Right renal cortex interstitium (tissue), 3 donors: ENCODE measurements around the gene LRP2. TPM values are rescaled to one million over a fixed set of nuclear protein-coding genes. Genes with fewer than 3 reads are reported as not detected.
A peak's percentile ranks its signal among the peaks of the same experiment; 100 is the strongest.
"Not testable (repeated sequence)": the region's sequence is repeated elsewhere in the genome, so short reads cannot be mapped to it uniquely, and the experiment has no call there.

Source experiments
- DNase-seq, 3 donors: peaks; one replicate each; pipeline ENCODE4 v3.0.0-alpha.2; 2013; ENCODE audit warnings: low read depth in 3 of 3, low spot score in 2 of 3
- polyA plus RNA-seq, 3 donors: library from polyadenylated mRNA; unstranded; fragments of 120-200 nt; gene quantifications; one replicate each; pipeline ENCODE4 v1.2.1, GENCODE V29; 2013; ENCODE audit not compliant: insufficient read length in 3 of 3

Gene LRP2
- polyA plus RNA-seq, 3 donors = 123 to 186 (median 162) TPM

- DNase-seq = not testable (repeated sequence)
Measured at GRCh38 chr2:169134272-169134671, 228.1 kb downstream of the LRP2 start.

GRCh38 chr2:169131587-169132512 is 230.5 kb downstream of the LRP2 start:
- no peak for DNase-seq

GRCh38 chr2:169129703-169130243 is 232.6 kb downstream of the LRP2 start:
- DNase-seq = no peak

- no peak for DNase-seq
Measured at GRCh38 chr2:169119851-169120250, 242.5 kb downstream of the LRP2 start.

- DNase-seq = no peak
Measured at GRCh38 chr2:169119123-169119760, 243.1 kb downstream of the LRP2 start.

GRCh38 chr2:169118060-169118459 is 244.3 kb downstream of the LRP2 start:
- no peak for DNase-seq

- DNase-seq = no peak
Measured at GRCh38 chr2:169116993-169117392, 245.3 kb downstream of the LRP2 start.

- DNase-seq = no peak
Measured at GRCh38 chr2:169116327-169116726, 246.0 kb downstream of the LRP2 start.

- no peak for DNase-seq
Measured at GRCh38 chr2:169114056-169114455, 248.3 kb downstream of the LRP2 start.

GRCh38 chr2:169112841-169113240 is 249.5 kb downstream of the LRP2 start:
- DNase-seq = no peak

GRCh38 chr2:169110916-169111315 is 251.4 kb downstream of the LRP2 start:
- DNase-seq = no peak

GRCh38 chr2:169110419-169110818 is 251.9 kb downstream of the LRP2 start:
- no peak for DNase-seq

GRCh38 chr2:169109502-169110409 is 252.6 kb downstream of the LRP2 start:
- DNase-seq = peak; percentile 63 to 69 (median 64)

- DNase-seq = no peak
Measured at GRCh38 chr2:169108099-169108884, 254.0 kb downstream of the LRP2 start.

GRCh38 chr2:169107645-169108044 is 254.7 kb downstream of the LRP2 start:
- DNase-seq = no peak

GRCh38 chr2:169106563-169107545 is 255.5 kb downstream of the LRP2 start:
- no peak for DNase-seq

GRCh38 chr2:169106134-169106533 is 256.2 kb downstream of the LRP2 start:
- no peak for DNase-seq

- DNase-seq = no peak
Measured at GRCh38 chr2:169105476-169105875, 256.9 kb downstream of the LRP2 start.

- DNase-seq = no peak
Measured at GRCh38 chr2:169104848-169105247, 257.5 kb downstream of the LRP2 start.
